ENCODE results near the gene ZNF189. TPM values are rescaled to one million over a fixed set of nuclear protein-coding genes. Genes with fewer than 3 reads are reported as not detected.

The ZNF189 gene
- total RNA-seq, 1 experiment from 2014 or later = 15.8 TPM

DNA sequence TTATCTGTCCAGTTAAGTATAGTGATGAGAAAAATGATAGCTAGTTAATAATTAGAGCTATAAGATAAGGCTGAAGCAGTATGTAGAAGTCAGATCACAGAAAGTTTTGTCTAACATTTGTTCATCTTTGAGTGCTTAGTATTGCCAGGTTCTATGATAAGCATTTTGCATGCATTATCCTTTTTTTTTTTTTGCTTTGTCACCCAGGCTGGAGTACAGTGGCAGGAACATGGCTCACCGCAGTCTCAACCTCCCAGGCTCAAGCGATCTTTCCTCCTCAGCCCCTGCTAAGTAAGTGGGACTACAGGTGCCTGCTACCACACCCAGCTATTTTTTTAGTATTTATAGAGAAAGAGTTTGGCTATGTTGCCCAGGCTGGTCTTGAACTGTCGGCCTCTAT, 31.3 kb upstream of the ZNF189 start:
- no peak overlapping the region for H3T11ph ChIP-seq (ENCODE audit: low read length)
- Mint-ChIP-seq H3K9me3 (no peaks in the 10 kb centered on the region), H3K27ac (no peak overlapping the region), H3K27me3 (ENCODE audit: low read depth) (no peaks in the 10 kb centered on the region), H3K4me3 (no peak overlapping the region), H3K4me1 (peaks cover 0 to 3% of the 10 kb centered on the region in 2 experiments; a peak in 3 of 4 replicates), H3K36me3 (ENCODE audit: insufficient read depth in 1 of 3, low read depth in 3 of 3) (no peaks in the 10 kb centered on the region)
- H3K9me3 ChIP-seq (ENCODE audit: control insufficient read depth, low read depth, low read length) = no peaks in the 10 kb centered on the region
- H3K14ac ChIP-seq (ENCODE audit: insufficient read depth, low read length) = no peak overlapping the region
- H2BK15ac ChIP-seq (ENCODE audit: low read depth, low read length) = no peak overlapping the region
- no peak overlapping the region for H4K91ac ChIP-seq (ENCODE audit: insufficient read length, low read depth, low read length)
- no peaks in the 10 kb centered on the region for H3K4me1 ChIP-seq (ENCODE audit: insufficient read depth, low read length)
- H3K9ac ChIP-seq (ENCODE audit: extremely low read depth, insufficient read length, low read length) = no peak overlapping the region
- H2BK12ac ChIP-seq (ENCODE audit: insufficient read length, low read depth, low read length) = no peak overlapping the region
- DNase-seq = no peak
- H3K79me2 ChIP-seq (ENCODE audit: insufficient read depth, low read length) = no peaks in the 10 kb centered on the region
- H3K27ac ChIP-seq (ENCODE audit: insufficient read length, low read depth, low read length) = no peak overlapping the region
- no peaks in the 10 kb centered on the region for H3K27me3 ChIP-seq (ENCODE audit: insufficient read depth, low read length)
- no peak overlapping the region for H4K8ac ChIP-seq (replicated peaks; ENCODE audit: insufficient read length, low read depth, low read length)
- WGBS (ENCODE audit: extremely low coverage, insufficient read length, low lambda C conversion rate) = no CpG with 5 or more reads among the region's 3 CpGs
- no peak overlapping the region for H2BK120ac ChIP-seq (ENCODE audit: low read depth, low read length, poor library complexity, severe bottlenecking)
- no peak overlapping the region for H2BK20ac ChIP-seq (ENCODE audit: low read depth, low read length, poor library complexity, severe bottlenecking)
- H3K23ac ChIP-seq (ENCODE audit: insufficient read length, low read depth, low read length) = no peak overlapping the region
- H4K5ac ChIP-seq (ENCODE audit: insufficient read length, low read depth, low read length) = no peak overlapping the region
- H3K4me2 ChIP-seq (ENCODE audit: insufficient read depth, insufficient read length, low read length) = no peak overlapping the region
- no peak overlapping the region for H2AFZ ChIP-seq (ENCODE audit: low read length)
- H3K18ac ChIP-seq (ENCODE audit: insufficient read length, low read depth, low read length) = no peak overlapping the region
- H2BK5ac ChIP-seq (ENCODE audit: insufficient read length, low read length) = no peak overlapping the region
- H3K79me1 ChIP-seq (ENCODE audit: insufficient read depth, low read depth, low read length, poor library complexity, severe bottlenecking) = no peaks in the 10 kb centered on the region
- no peaks in the 10 kb centered on the region for H4K20me1 ChIP-seq (ENCODE audit: control insufficient read depth, insufficient read depth, insufficient read length)
- H3K56ac ChIP-seq (ENCODE audit: insufficient read length, low read depth, low read length) = no peak overlapping the region
- TF ChIP-seq, protein P1, sequence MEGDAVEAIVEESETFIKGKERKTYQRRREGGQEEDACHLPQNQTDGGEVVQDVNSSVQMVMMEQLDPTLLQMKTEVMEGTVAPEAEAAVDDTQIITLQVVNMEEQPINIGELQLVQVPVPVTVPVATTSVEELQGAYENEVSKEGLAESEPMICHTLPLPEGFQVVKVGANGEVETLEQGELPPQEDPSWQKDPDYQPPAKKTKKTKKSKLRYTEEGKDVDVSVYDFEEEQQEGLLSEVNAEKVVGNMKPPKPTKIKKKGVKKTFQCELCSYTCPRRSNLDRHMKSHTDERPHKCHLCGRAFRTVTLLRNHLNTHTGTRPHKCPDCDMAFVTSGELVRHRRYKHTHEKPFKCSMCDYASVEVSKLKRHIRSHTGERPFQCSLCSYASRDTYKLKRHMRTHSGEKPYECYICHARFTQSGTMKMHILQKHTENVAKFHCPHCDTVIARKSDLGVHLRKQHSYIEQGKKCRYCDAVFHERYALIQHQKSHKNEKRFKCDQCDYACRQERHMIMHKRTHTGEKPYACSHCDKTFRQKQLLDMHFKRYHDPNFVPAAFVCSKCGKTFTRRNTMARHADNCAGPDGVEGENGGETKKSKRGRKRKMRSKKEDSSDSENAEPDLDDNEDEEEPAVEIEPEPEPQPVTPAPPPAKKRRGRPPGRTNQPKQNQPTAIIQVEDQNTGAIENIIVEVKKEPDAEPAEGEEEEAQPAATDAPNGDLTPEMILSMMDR (conservative IDR thresholded peaks at IDR 0.05) = no peak
- H3K4ac ChIP-seq (ENCODE audit: low read depth, low read length) = no peak overlapping the region
- no peaks in the 10 kb centered on the region for H3K23me2 ChIP-seq (ENCODE audit: insufficient read length, low read depth, low read length, poor library complexity, severe bottlenecking)
- no peak overlapping the region for H2AK5ac ChIP-seq (ENCODE audit: insufficient read length, low read length)
